Cerebellar nuclear complex (tissue), 1 donor: ENCODE data around the gene TIMM8A.
"Not testable (repeated sequence)": the region's sequence is repeated elsewhere in the genome, so short reads cannot be mapped to it uniquely, and the experiment has no call there.

Source experiments
- DNase-seq, 2 experiments: peaks; one replicate each; lab custom pipeline; 2025; lab: John Stamatoyannopoulos, UW

The TIMM8A gene

DNA sequence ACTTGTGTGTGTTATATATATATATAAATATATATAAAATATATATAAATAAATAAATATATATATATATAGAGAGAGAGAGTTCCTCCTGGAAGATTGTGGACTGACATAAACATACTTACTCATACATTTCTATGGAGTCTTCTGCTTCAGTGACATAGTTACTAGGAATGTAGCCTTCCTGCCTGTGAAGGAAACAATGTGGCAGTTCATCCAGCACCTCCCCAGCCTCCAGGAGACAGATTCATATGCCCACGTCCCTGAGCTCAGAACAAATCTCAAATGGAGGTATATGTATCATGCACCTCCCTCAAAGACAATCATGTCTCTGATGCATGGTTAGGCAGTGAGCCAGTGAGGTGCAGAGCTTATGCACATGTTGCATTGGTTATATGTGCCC is 11.4 kb upstream of the TIMM8A start:
- DNase-seq, result no peak

DNA sequence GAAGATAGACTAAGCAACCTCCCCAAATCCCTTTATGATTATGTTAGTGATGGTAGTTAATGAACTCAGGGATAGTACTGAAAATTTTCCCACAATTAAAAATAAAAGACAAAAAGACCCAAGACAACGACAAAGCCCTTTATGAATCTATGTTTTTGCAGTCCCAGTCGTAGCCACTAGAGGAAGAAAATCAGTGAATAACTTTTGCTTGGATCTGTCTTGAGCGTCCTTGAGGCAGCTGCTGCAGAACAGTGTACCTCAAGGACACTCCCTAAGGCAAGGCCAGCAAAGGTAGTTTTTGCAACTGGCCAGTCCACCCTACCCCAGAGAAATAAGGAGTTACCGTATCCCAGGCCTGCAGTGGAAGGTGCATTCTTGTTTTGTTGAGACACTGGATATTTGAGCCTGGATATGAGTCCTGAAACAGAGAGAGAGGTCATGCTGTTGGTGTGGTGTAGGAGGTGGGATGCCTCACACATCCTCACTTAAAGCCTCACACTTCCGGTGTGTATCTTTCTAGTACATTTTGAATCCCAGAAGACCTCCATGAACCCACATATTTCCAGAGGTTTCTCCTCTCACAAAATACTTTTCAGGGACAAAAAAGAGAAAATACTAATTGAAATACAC is 8.7 kb upstream of the TIMM8A start:
- no peak for DNase-seq

DNA sequence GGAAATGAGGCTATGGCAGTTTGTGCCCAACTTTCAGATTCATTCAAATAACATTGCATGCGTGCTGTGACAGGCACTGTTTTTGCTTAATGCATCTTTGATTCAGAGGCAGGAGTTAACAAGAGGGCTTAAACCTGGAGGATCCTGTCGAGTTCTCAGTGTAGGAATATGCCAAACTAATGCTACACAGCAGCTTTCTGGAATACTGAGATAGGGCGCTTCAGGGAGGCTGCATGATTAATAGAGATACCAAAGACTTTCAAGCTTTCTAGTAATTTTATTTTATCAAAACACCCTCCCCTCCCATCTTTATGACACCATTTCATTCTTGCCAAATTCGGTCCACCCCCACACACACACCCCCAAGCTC is 636 bp upstream of the TIMM8A start:
- no peak for DNase-seq

DNA sequence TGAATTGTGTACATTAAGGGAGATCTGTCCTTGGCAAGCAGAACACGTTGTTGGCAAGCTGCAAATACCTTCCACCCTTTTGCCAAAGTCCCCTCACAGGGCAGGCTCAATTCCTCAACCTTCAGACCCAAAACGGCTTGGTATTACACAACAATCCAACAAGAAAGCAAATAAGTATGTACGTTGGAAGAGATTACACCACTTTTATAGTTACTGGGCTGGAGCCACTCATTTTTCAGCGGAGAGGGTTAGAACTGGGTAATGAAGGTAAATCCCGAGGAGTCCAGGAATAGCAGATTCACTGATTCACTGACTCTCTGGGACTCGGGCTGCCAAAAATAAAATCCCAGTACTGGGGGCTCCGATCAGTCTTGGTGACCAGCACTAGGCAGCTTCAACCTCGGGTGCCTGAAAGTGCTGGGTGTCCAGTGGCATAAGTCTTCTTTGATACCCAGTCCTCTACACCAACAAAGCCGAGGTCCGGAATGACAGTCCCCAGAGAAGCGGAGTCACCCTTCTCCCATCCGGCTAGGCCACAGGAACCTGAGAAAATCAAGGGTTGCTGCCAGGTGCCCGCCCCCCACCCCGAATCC is 587 bp downstream of the TIMM8A start:
- DNase-seq, result no peak

DNA sequence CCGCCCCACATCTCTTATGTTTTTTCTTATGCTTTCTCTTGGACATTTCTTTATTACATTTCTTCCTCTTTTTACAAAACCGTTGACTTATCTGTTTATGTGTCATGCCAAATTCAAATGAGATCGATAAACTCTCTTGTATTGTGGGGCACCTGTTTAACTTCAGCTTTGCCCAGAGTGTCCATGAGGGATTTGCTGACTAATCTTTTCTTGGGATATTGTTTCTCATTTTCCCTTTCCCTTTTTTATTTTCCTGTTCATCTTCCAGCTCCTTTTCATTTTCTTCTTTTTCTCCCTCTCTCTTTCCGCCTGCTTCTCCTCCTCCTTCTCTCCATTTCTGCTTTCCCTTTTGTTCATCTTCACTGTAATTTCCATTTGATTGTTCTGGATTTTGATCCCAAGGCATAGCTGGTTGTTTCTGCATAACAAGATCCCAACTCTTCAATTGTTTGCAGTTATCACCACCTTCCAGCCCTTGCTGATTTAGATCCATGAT is 10.7 kb downstream of the TIMM8A start:
- DNase-seq, result no peak

DNA sequence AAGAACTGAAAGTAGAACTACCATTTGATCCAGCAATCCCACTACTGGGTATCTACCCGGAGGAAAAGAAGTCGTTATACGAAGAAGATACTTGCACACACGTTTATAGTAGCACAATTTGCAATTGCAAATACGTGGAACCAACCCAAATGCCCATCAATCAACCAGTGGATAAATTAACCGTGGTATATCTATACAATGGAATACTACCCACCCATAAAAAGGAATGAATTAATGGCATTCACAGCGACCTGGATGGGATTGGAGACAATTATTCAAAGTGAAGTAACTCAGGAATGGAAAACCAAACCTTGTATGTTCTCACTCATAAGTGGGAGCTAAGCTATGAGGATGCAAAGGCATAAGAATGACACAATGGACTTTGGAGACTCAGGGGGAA is 14.2 kb downstream of the TIMM8A start:
- not testable (repeated sequence) for DNase-seq

DNA sequence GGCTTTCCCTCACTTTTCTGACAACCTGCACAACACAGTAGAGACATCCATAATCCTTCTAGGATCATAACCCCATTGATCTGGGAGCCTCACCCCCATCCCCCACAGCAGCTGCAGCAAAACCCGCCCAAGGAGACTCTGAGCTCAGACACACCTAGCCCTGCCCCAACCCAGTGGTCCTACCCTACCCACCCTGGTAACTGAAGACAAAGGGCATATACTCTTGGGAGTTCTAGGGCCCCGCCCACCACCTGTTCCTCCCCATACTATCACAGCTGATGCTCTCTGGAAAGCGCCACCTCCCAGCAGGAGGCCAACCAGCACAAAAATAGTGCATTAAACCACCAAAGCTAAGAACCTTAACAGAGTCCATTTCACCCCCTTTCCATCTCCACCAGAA is 21.9 kb downstream of the TIMM8A start:
- not testable (repeated sequence) for DNase-seq

DNA sequence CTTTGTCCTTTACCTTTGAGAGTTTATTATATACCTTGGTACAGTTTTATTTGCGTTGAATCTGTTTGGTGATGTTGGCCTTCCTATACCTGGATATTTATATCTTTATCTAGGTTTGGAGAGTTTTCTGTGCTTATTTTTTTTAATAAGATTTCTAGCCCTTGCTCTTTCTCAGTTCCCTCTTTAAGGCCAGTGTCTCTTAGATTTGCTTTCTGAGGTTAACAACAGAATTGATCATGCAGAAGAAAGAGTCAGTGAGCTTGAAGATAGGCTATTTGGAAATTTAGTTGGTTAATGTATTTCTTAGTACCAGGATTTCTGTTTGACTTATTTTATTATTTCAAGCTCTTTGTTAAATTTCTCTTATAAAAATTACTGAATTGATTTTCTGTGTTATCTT is 44.8 kb downstream of the TIMM8A start:
- DNase-seq, result no peak
